NB4 (cell line): ENCODE measurements around the gene WFDC6.
"Not testable (repeated sequence)": the region's sequence is repeated elsewhere in the genome, so short reads cannot be mapped to it uniquely, and the experiment has no call there.

Experiments
- DNase-seq: peaks from one replicate; pipeline ENCODE4 v3.0.0; 2010; ENCODE audit warnings: low read depth
- H3K4me3 ChIP-seq: one replicate; pipeline ENCODE4 v1.5.1; 2011; ENCODE audit warnings: mild to moderate bottlenecking, low read depth, low read length, moderate library complexity
- MYC ChIP-seq: IDR thresholded peaks from 2 replicates; pipeline ENCODE4 v1.6.1; 2011; ENCODE audit warnings: low read depth, low read length
- POLR2A ChIP-seq: IDR thresholded peaks from 2 replicates; pipeline ENCODE4 v1.6.1; 2011; ENCODE audit warnings: mild to moderate bottlenecking; ENCODE audit not compliant: insufficient read length; ENCODE audit errors: extremely low read depth
- TF ChIP-seq, protein P1 (sequence below): IDR thresholded peaks from 2 replicates; pipeline ENCODE4 v1.6.1; 2011; ENCODE audit warnings: low read depth, low read length
- TF ChIP-seq, protein P2 (sequence below): IDR thresholded peaks from one replicate; pipeline ENCODE4 v1.5.1; 2012; ENCODE audit warnings: low read depth, low read length

WFDC6 gene

GRCh38 chr20:45578231-45578630 is 38.9 kb upstream of the WFDC6 start:
- TF ChIP-seq, protein P1, sequence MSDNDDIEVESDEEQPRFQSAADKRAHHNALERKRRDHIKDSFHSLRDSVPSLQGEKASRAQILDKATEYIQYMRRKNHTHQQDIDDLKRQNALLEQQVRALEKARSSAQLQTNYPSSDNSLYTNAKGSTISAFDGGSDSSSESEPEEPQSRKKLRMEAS: no peak
- no peak for TF ChIP-seq POLR2A
- TF ChIP-seq, protein P2, sequence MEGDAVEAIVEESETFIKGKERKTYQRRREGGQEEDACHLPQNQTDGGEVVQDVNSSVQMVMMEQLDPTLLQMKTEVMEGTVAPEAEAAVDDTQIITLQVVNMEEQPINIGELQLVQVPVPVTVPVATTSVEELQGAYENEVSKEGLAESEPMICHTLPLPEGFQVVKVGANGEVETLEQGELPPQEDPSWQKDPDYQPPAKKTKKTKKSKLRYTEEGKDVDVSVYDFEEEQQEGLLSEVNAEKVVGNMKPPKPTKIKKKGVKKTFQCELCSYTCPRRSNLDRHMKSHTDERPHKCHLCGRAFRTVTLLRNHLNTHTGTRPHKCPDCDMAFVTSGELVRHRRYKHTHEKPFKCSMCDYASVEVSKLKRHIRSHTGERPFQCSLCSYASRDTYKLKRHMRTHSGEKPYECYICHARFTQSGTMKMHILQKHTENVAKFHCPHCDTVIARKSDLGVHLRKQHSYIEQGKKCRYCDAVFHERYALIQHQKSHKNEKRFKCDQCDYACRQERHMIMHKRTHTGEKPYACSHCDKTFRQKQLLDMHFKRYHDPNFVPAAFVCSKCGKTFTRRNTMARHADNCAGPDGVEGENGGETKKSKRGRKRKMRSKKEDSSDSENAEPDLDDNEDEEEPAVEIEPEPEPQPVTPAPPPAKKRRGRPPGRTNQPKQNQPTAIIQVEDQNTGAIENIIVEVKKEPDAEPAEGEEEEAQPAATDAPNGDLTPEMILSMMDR: no peak
- no peak for DNase-seq
- H3K4me3 ChIP-seq: no peak overlapping the region

DNA sequence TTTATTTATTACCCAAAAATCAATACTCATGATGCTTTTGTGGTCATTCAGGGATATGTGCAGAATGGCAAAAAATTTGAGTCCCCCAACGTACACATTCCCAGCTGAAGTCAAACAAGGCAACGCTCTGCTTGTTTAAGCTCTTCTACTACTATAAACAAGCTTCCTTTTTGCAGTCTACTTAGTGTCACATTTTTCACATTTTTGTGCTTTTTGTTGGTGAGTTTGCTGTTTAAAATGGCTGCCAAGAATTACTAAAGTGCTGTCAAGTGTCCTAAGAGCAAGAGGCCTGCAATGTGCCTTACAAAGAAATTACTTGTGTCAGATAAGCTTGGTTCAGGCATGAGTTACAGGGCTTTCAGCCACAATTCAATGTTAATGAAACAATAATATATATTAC is 37.7 kb upstream of the WFDC6 start:
- TF ChIP-seq, protein P2: no peak
- TF ChIP-seq, protein P1: no peak
- TF ChIP-seq MYC (no peak), POLR2A (no peak)
- DNase-seq: no peak
- no peak overlapping the region for H3K4me3 ChIP-seq

GRCh38 chr20:45575931-45576330 is 36.6 kb upstream of the WFDC6 start:
- H3K4me3 ChIP-seq: no peak overlapping the region
- TF ChIP-seq, protein P2: no peak
- TF ChIP-seq MYC (no peak), POLR2A (no peak)
- TF ChIP-seq, protein P1: no peak
- no peak for DNase-seq

- not testable (repeated sequence) for H3K4me3 ChIP-seq, DNase-seq
These were observed 30.4 kb upstream of the WFDC6 start for GRCh38 chr20:45569650-45570049.

DNA sequence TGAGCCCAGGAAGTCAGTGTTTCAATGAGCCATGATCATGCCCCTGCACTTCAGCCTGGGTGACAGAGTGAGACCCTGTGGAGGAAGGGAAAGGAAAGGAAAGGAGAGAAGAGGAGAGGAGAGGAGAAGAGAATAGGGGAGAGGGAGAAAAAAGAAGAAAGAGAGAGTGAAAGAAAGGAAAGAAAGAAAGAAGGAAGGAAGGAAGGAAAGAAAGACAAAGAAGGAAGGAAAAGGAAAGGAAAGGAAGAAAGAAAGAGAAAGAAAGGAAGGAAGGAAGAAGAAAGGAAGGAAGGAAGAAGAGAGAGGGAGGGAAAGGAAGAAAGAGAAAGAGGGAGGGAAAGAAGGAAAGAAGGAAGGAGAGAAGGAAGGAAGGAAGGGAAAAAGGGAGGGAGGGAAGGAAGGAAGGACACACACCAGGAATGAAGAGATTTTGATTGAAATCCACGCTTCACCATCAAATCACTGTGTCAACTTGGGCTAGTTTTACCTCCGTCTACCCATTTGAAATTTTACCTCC is 25.5 kb upstream of the WFDC6 start:
- DNase-seq: no peak
- no peak for TF ChIP-seq MYC
- TF ChIP-seq, protein P1: no peak
- no peak for TF ChIP-seq POLR2A
- TF ChIP-seq, protein P2: no peak
- no peak overlapping the region for H3K4me3 ChIP-seq

DNA sequence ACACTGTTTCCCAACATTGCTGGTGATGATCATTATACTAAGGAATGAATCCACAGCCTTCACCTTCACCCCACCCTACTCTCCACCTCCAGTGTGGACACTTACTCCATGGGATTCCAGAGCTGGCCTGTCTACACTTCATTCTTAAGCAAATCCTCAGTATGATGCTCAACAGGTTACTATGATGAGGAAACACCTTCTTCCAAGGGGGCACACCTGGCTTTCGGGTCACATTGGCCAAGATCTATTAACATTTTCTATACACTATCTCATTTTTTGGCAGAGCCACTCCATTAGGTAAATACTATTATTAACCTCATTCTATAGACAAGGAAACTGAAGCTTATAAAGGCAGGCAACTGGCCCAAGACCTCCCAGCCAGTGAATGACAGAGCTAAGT is 15.9 kb upstream of the WFDC6 start:
- no peak overlapping the region for H3K4me3 ChIP-seq
- TF ChIP-seq, protein P1: no peak
- no peak for TF ChIP-seq POLR2A
- TF ChIP-seq, protein P2: no peak
- no peak for TF ChIP-seq MYC
- no peak for DNase-seq
